ENCODE measurements around the gene QRICH2. TPM values are rescaled to one million over a fixed set of nuclear protein-coding genes. Genes with fewer than 3 reads are reported as not detected.
"Not testable (repeated sequence)": the region's sequence is repeated elsewhere in the genome, so short reads cannot be mapped to it uniquely, and the experiment has no call there.

The QRICH2 gene
- total and polyA plus RNA-seq, 5 donors from 2014 or later, result 0.50 to 2.2 TPM; not detected in 3

DNA sequence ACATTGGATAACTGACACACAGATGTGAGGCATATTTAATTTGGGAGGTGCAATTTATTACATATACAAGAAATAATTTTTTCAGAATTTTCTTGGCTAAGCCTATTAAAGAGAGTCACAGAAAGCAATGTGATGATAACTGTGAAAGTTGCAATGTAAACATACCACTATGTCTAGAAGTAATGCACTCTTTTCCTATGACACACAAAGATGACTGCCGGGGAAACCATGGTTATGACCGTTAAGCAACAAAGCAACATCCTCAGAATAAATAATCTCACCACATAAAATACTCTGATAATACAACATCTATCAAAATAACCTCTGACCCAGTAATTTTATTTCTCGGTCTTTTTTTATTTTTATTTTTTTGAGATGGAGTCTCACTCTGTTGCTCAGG is 10.5 kb upstream of the QRICH2 start:
- H3K27me3 ChIP-seq (ENCODE audit: control insufficient read depth, insufficient read depth, low read length), result no peaks in the 10 kb centered on the region
- H3K4me3 ChIP-seq (ENCODE audit: low read depth, low read length), result no peak overlapping the region
- H3K4me1 Mint-ChIP-seq, result peaks cover 0 to 6% (median 1%) of the 10 kb centered on the region in 4 donors
- H3K9me3 Mint-ChIP-seq, result no peaks in the 10 kb centered on the region
- peaks cover 31% of the 10 kb centered on the region for H3K36me3 Mint-ChIP-seq
- no peak overlapping the region for H3K27ac ChIP-seq (ENCODE audit: insufficient read depth, low read length, poor library complexity, severe bottlenecking)
- no peak overlapping the region for H3K27ac Mint-ChIP-seq
- H3K9me3 ChIP-seq (ENCODE audit: control insufficient read depth in 2 of 2, low read length in 2 of 2), result no peaks in the 10 kb centered on the region
- no peaks in the 10 kb centered on the region for H3K27me3 Mint-ChIP-seq
- no peak for ATAC-seq (ENCODE audit: low read depth in 2 of 2)
- DNase-seq, result no peak
- no peaks in the 10 kb centered on the region for H3K4me1 ChIP-seq (ENCODE audit: control insufficient read depth, insufficient read depth, low read length, poor library complexity, severe bottlenecking)
- H3K4me3 Mint-ChIP-seq, result no peak overlapping the region
- H3K36me3 ChIP-seq (ENCODE audit: control insufficient read depth, insufficient read depth, low read length), result peaks cover 5% of the 10 kb centered on the region

DNA sequence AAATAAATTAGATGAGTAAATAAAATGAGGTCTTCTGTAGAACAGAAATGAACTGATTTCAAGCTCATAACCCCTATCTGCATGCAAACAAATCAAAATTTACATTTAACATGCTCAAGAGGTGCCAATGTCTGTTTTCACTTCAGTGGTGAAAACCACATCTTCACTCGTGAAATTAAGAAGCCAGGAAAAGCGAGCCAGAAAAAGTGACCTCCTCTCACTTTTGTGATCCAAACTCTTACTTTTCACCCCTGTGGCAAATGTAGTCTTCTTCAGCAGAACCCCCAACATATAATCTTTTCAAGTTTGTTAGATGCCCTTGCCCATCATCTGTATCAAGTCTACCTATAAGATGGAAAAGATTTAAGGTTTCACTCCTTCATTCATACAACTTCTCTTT is 9.5 kb upstream of the QRICH2 start:
- no peak for ATAC-seq (ENCODE audit: low read depth in 2 of 2)
- Histone ChIP-seq H3K27me3 (ENCODE audit: control insufficient read depth, insufficient read depth, low read length) (no peaks in the 10 kb centered on the region), H3K9me3 (ENCODE audit: control insufficient read depth in 2 of 2, low read length in 2 of 2) (no peaks in the 10 kb centered on the region), H3K4me3 (ENCODE audit: low read depth, low read length) (no peak overlapping the region), H3K4me1 (ENCODE audit: control insufficient read depth, insufficient read depth, low read length, poor library complexity, severe bottlenecking) (no peaks in the 10 kb centered on the region), H3K36me3 (ENCODE audit: control insufficient read depth, insufficient read depth, low read length) (peaks cover 15% of the 10 kb centered on the region), H3K27ac (ENCODE audit: insufficient read depth, low read length, poor library complexity, severe bottlenecking) (no peak overlapping the region)
- Mint-ChIP-seq H3K4me3 (no peak overlapping the region), H3K36me3 (peaks cover 35% of the 10 kb centered on the region), H3K27ac (peak overlapping the region in 1 of 3 donors; percentile 79), H3K9me3 (no peaks in the 10 kb centered on the region), H3K4me1 (peaks cover 0 to 6% (median 1%) of the 10 kb centered on the region in 4 donors), H3K27me3 (no peaks in the 10 kb centered on the region)
- DNase-seq, result no peak

DNA sequence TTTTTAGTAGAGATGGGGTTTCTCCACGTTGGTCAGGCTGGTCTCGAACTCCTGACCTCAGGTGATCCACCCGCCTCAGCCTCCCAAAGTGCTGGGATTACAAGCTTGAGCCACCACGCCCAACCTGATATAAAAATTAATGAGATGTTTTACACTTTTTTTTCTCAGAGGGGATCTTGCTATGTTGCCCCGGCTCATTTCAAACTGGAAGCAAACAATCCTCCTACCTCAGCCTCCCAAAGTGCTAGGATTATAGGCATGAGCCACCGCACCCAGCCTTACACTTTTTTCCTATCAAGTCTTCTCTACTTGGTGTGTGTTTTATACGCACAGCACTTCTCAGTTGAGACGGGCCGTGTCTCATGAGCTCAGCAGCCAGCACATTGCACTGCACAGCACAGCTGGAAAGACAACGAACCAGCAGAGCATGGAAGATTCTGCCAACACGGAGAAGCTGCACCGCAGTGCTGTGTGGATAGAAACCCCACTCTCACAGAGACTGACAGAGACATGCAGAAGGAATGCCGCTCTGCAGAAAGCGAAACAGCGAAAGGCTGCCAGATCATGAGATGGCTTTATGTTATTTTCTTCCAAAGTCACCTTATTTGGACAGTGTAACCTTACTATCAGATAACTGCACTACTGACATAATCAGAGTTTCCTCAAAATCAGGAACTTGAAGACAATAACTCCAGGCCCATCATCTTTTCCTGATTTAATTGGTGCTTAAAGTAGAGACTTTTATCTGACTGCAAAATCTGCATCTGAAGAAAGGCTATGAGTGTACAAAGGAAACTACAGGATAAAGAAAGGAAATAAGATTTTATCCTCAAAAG is 6.5 kb upstream of the QRICH2 start:
- H3K4me1 Mint-ChIP-seq, result peaks cover 0 to 6% (median 1%) of the 10 kb centered on the region in 4 donors
- H3K4me3 ChIP-seq (ENCODE audit: low read depth, low read length), result no peak overlapping the region
- no peak for DNase-seq
- no peak for ATAC-seq (ENCODE audit: low read depth in 2 of 2)
- H3K9me3 ChIP-seq (ENCODE audit: control insufficient read depth in 2 of 2, low read length in 2 of 2), result no peaks in the 10 kb centered on the region
- no peaks in the 10 kb centered on the region for H3K4me1 ChIP-seq (ENCODE audit: control insufficient read depth, insufficient read depth, low read length, poor library complexity, severe bottlenecking)
- no peaks in the 10 kb centered on the region for H3K9me3 Mint-ChIP-seq
- H3K36me3 ChIP-seq (ENCODE audit: control insufficient read depth, insufficient read depth, low read length), result peaks cover 28% of the 10 kb centered on the region
- no peak overlapping the region for H3K27ac ChIP-seq (ENCODE audit: insufficient read depth, low read length, poor library complexity, severe bottlenecking)
- peak overlapping the region in 2 of 3 donors; percentile 3 to 40 for H3K27ac Mint-ChIP-seq
- H3K36me3 Mint-ChIP-seq, result peaks cover 35% of the 10 kb centered on the region
- no peaks in the 10 kb centered on the region for H3K27me3 Mint-ChIP-seq
- no peak overlapping the region for H3K4me3 Mint-ChIP-seq
- H3K27me3 ChIP-seq (ENCODE audit: control insufficient read depth, insufficient read depth, low read length), result no peaks in the 10 kb centered on the region

DNA sequence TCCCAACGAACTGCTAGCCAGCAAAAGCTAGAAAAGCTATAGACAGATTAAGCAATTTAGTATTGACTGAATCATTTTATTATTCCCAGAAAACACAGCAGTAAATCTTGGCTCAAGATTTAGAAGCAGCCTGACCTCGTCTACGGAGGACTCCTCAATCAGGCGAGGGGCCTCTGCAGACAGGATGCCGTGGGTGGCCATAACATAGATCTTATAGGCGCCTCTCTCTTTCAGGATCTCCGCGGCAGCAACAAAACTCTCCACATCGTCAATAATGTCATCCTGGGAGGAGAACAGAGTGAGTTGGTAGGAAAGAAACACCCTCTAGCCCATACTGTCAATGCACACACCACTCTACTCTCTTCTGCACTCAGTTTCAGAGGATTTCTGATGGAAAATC is 4.7 kb upstream of the QRICH2 start:
- Mint-ChIP-seq H3K4me3 (no peak overlapping the region), H3K36me3 (peaks cover 37% of the 10 kb centered on the region), H3K4me1 (peaks cover 0 to 6% (median 1%) of the 10 kb centered on the region in 4 donors), H3K27ac (no peak overlapping the region), H3K27me3 (no peaks in the 10 kb centered on the region), H3K9me3 (no peaks in the 10 kb centered on the region)
- no peak overlapping the region for H3K4me3 ChIP-seq (ENCODE audit: low read depth, low read length)
- ATAC-seq (ENCODE audit: low read depth in 2 of 2) (no peak), DNase-seq (no peak)
- H3K4me1 ChIP-seq (ENCODE audit: control insufficient read depth, insufficient read depth, low read length, poor library complexity, severe bottlenecking), result no peaks in the 10 kb centered on the region
- no peak overlapping the region for H3K27ac ChIP-seq (ENCODE audit: insufficient read depth, low read length, poor library complexity, severe bottlenecking)
- no peaks in the 10 kb centered on the region for H3K9me3 ChIP-seq (ENCODE audit: control insufficient read depth in 2 of 2, low read length in 2 of 2)
- peaks cover 31% of the 10 kb centered on the region for H3K36me3 ChIP-seq (ENCODE audit: control insufficient read depth, insufficient read depth, low read length)
- no peaks in the 10 kb centered on the region for H3K27me3 ChIP-seq (ENCODE audit: control insufficient read depth, insufficient read depth, low read length)

- Histone ChIP-seq H3K27me3 (ENCODE audit: control insufficient read depth, insufficient read depth, low read length) (no peaks in the 10 kb centered on the region), H3K27ac (ENCODE audit: insufficient read depth, low read length, poor library complexity, severe bottlenecking) (no peak overlapping the region), H3K4me1 (ENCODE audit: control insufficient read depth, insufficient read depth, low read length, poor library complexity, severe bottlenecking) (no peaks in the 10 kb centered on the region), H3K9me3 (ENCODE audit: control insufficient read depth in 2 of 2, low read length in 2 of 2) (no peaks in the 10 kb centered on the region), H3K4me3 (ENCODE audit: low read depth, low read length) (no peak overlapping the region), H3K36me3 (ENCODE audit: control insufficient read depth, insufficient read depth, low read length) (peaks cover 31% of the 10 kb centered on the region)
- H3K36me3 Mint-ChIP-seq, result peaks cover 28% of the 10 kb centered on the region
- H3K4me1 Mint-ChIP-seq, result no peaks in the 10 kb centered on the region
- H3K9me3 Mint-ChIP-seq, result no peaks in the 10 kb centered on the region
- no peak overlapping the region for H3K27ac Mint-ChIP-seq
- H3K4me3 Mint-ChIP-seq, result no peak overlapping the region
- no peak for DNase-seq
- no peaks in the 10 kb centered on the region for H3K27me3 Mint-ChIP-seq
- ATAC-seq (ENCODE audit: low read depth in 2 of 2), result no peak
Measured at GRCh38 chr17:76309461-76309860, 1.4 kb upstream of the QRICH2 start.

DNA sequence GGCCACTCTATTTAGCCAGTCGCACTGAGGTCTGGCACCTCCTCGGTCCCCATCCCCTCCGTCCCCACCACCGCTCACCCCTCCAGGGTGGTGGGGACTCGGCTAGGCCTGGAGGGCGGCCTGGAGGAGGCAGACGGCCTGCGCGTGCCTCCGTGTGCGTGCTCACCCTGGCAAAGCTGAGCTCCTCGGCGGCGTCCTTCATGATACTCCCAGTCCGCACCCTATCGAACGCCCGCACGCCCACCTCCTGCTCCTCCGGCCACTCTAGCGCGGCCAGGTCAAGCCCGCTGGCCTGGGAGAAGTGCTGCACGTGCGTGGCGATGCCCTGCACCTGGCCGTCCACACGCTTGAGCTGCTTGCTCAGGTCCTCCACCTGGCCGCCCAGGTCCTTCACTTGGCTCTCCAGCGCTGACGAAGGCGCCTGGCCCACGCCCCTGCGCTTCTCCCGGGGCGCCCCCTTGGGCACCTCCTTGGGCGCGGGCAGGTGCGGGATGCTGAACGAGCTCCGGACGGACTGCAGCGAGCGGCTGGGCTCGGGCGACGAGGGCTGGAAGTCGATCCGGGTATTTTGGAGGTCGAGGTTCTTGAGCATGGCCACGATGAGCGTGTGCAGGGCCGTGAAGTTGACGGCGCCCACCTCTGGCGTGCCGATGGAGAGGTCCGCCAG is 644 bp downstream of the QRICH2 start:
- no peaks in the 10 kb centered on the region for H3K27me3 Mint-ChIP-seq
- Histone ChIP-seq H3K27ac (ENCODE audit: insufficient read depth, low read length, poor library complexity, severe bottlenecking) (no peak overlapping the region), H3K4me1 (ENCODE audit: control insufficient read depth, insufficient read depth, low read length, poor library complexity, severe bottlenecking) (no peaks in the 10 kb centered on the region), H3K27me3 (ENCODE audit: control insufficient read depth, insufficient read depth, low read length) (no peaks in the 10 kb centered on the region), H3K4me3 (ENCODE audit: low read depth, low read length) (no peak overlapping the region), H3K36me3 (ENCODE audit: control insufficient read depth, insufficient read depth, low read length) (peaks cover 19% of the 10 kb centered on the region), H3K9me3 (ENCODE audit: control insufficient read depth in 2 of 2, low read length in 2 of 2) (no peaks in the 10 kb centered on the region)
- no peaks in the 10 kb centered on the region for H3K9me3 Mint-ChIP-seq
- no peak overlapping the region for H3K4me3 Mint-ChIP-seq
- peaks cover 15% of the 10 kb centered on the region for H3K36me3 Mint-ChIP-seq
- H3K4me1 Mint-ChIP-seq, result peaks cover 0 to 1% (median 0%) of the 10 kb centered on the region in 4 donors
- DNase-seq (no peak), ATAC-seq (ENCODE audit: low read depth in 2 of 2) (no peak)
- no peak overlapping the region for H3K27ac Mint-ChIP-seq

GRCh38 chr17:76305135-76305454 is 3.0 kb downstream of the QRICH2 start:
- DNase-seq, H3K27me3 Mint-ChIP-seq: not testable (repeated sequence)

More at GRCh38 chr17:76305135-76305454, 3.0 kb downstream of the QRICH2 start:
- H3K4me1 Mint-ChIP-seq; H3K4me3 Mint-ChIP-seq; H3K27ac ChIP-seq (ENCODE audit: insufficient read depth, low read length, poor library complexity, severe bottlenecking); ATAC-seq (ENCODE audit: low read depth in 2 of 2); H3K9me3 Mint-ChIP-seq; H3K4me1 ChIP-seq (ENCODE audit: control insufficient read depth, insufficient read depth, low read length, poor library complexity, severe bottlenecking); H3K9me3 ChIP-seq (ENCODE audit: control insufficient read depth in 2 of 2, low read length in 2 of 2); H3K36me3 Mint-ChIP-seq; H3K4me3 ChIP-seq (ENCODE audit: low read depth, low read length); H3K27me3 ChIP-seq (ENCODE audit: control insufficient read depth, insufficient read depth, low read length); H3K36me3 ChIP-seq (ENCODE audit: control insufficient read depth, insufficient read depth, low read length): not testable (repeated sequence)
- H3K27ac Mint-ChIP-seq, result peak overlapping the region in 1 of 3 donors; percentile 38

Measured in CD4-positive, CD25-positive, alpha-beta regulatory T cell (primary cell).